Cardiac muscle cell (in vitro differentiated cells and primary cell): Measurements from ENCODE around the gene C17orf67. TPM values are rescaled to one million over a fixed set of nuclear protein-coding genes. Genes with fewer than 3 reads are reported as not detected.

Experiments used
- DNase-seq, 2 donors: peaks; one replicate each; pipeline versions ENCODE4 v3.0.0 to v3.0.0-alpha.2; 2010 to 2017; ENCODE audit warnings: low read depth in 1 of 2, low spot score in 1 of 2
- H3K27ac ChIP-seq: fragments of 200-600 bp; sonication (generic); 2 replicates; pipeline ENCODE4 v1.5.1; 2016
- H3K27me3 ChIP-seq: fragments of 200-600 bp; sonication (generic); 2 replicates; pipeline ENCODE4 v1.6.0; 2016; ENCODE audit warnings: control low read depth
- H3K36me3 ChIP-seq: fragments of 200-600 bp; sonication (generic); 2 replicates; pipeline ENCODE4 v1.5.1; 2016; ENCODE audit warnings: control low read depth
- H3K4me1 ChIP-seq: fragments of 200-600 bp; sonication (generic); 2 replicates; pipeline ENCODE4 v1.8.1; 2017; ENCODE audit warnings: low read depth, mild to moderate bottlenecking, mixed run types
- H3K4me3 ChIP-seq: fragments of 200-600 bp; sonication (generic); 2 replicates; pipeline ENCODE4 v1.5.1; 2016; ENCODE audit warnings: mild to moderate bottlenecking
- H3K9me3 ChIP-seq: fragments of 200-600 bp; sonication (generic); 2 replicates; pipeline ENCODE4 v1.5.1; 2017; ENCODE audit warnings: low read depth, mild to moderate bottlenecking, control low read depth
- polyA plus RNA-seq: library from polyadenylated mRNA; unstranded; fragments of >200 nt; fragmentation: Nextera tagmentation; extraction: Ambion mirVana; gene quantifications from 2 replicates; pipeline ENCODE4 v1.2.1, GENCODE V29; 2016
- total RNA-seq: library from RNA; depleted of rRNA; stranded (reverse); fragments of >200 nt; gene quantifications from 2 replicates; pipeline ENCODE4 v1.2.3, GENCODE V29; 2016
- TF ChIP-seq, protein P1 (sequence below): IDR thresholded peaks from 2 replicates; pipeline ENCODE4 v1.5.1; 2012; ENCODE audit warnings: low read depth, mild to moderate bottlenecking, low read length

C17orf67 gene
- total and polyA plus RNA-seq, 2 experiments from 2014 or later, result 0.74 to 2.6 TPM

DNA sequence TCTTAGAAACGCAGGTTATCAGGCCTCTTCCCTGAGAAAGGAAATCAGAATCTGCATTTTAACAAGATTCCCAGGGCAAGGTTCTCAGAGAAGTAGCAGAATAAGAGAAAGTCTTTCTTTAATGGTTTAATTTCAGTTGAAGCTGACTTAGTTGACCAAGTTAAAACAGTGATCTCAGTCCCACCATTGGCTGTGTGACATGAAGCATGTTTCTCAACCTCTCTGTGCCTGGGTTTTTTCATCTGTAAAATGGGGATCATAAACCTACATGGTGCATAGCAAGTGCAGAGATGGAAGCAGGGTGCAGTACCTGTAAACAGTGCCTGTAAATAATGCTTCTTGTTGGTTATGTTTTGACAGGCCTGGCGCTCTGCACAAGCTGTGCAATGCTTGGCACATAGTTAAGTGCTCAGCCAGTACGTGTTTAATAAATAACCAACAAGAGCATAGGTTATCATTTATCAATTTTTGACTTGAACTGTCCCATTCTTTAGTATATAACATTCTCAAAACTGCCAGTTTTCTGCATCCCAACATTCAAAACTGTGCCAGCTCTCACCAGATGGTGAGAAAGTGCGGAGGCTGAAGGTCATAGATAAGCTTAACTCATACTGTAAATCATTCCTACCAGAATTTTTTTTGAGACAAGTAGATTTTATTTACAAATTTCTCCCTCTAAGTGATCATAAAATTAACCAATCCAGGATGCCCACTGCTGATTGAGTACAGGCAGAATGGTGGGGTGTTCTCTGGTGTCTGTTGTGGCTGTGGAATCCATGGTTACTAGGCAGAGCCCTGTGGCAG is 6.9 kb downstream of the C17orf67 start:
- no peaks in the 10 kb centered on the region for H3K9me3 ChIP-seq
- DNase-seq, result no peak
- no peak overlapping the region for H3K4me3 ChIP-seq
- H3K27me3 ChIP-seq, result no peaks in the 10 kb centered on the region
- H3K36me3 ChIP-seq, result no peaks in the 10 kb centered on the region
- no peaks in the 10 kb centered on the region for H3K4me1 ChIP-seq
- TF ChIP-seq, protein P1, sequence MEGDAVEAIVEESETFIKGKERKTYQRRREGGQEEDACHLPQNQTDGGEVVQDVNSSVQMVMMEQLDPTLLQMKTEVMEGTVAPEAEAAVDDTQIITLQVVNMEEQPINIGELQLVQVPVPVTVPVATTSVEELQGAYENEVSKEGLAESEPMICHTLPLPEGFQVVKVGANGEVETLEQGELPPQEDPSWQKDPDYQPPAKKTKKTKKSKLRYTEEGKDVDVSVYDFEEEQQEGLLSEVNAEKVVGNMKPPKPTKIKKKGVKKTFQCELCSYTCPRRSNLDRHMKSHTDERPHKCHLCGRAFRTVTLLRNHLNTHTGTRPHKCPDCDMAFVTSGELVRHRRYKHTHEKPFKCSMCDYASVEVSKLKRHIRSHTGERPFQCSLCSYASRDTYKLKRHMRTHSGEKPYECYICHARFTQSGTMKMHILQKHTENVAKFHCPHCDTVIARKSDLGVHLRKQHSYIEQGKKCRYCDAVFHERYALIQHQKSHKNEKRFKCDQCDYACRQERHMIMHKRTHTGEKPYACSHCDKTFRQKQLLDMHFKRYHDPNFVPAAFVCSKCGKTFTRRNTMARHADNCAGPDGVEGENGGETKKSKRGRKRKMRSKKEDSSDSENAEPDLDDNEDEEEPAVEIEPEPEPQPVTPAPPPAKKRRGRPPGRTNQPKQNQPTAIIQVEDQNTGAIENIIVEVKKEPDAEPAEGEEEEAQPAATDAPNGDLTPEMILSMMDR, result no peak
- H3K27ac ChIP-seq, result no peak overlapping the region

DNA sequence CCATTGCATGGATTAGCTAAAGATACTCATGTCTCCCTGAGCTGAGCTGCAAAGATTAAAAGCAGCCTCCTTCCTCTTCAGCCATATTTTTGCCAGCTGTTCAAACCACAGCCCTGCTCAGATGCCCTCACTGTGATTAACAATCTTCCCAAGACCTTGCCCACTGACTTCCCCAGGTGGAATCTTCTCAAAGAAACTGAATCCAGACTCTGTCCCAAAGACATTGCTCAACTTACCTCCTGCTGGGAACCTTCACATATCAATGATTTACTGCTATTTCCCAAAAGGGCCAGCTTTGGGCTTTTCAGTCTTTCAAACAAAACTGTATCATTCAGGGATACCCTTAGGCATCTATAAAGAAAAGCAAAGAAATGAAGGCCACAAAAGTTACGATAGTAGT is 9.2 kb downstream of the C17orf67 start:
- TF ChIP-seq, protein P1, result no peak
- Histone ChIP-seq H3K27ac (no peak overlapping the region), H3K4me1 (no peaks in the 10 kb centered on the region), H3K9me3 (no peaks in the 10 kb centered on the region), H3K36me3 (no peaks in the 10 kb centered on the region), H3K27me3 (no peaks in the 10 kb centered on the region), H3K4me3 (no peak overlapping the region)
- DNase-seq, result no peak

DNA sequence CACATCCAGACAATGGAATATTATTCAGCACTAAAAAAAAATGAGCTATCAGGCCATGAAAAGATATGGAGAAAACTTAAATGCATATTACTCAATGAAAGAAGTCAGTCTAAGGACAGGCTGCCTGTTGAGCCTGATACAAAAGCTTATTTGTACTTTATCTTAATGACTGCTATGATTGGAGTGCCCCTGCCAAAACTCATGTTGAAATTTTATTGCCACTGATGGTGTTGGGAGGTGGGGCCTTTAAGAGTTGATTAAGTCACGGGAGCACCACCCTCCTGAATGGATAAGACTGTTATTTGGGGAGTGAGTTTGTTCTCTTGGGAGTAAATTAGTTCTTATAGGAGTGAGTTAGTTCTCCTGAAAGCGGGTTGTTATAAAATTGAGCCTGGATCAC is 9.9 kb downstream of the C17orf67 start:
- TF ChIP-seq, protein P1, result no peak
- peak in 1 of 2 donors; percentile 26 for DNase-seq
- H3K27me3 ChIP-seq, result no peaks in the 10 kb centered on the region
- H3K9me3 ChIP-seq, result no peaks in the 10 kb centered on the region
- no peaks in the 10 kb centered on the region for H3K4me1 ChIP-seq
- H3K36me3 ChIP-seq, result no peaks in the 10 kb centered on the region
- no peak overlapping the region for H3K27ac ChIP-seq
- H3K4me3 ChIP-seq, result no peak overlapping the region

DNA sequence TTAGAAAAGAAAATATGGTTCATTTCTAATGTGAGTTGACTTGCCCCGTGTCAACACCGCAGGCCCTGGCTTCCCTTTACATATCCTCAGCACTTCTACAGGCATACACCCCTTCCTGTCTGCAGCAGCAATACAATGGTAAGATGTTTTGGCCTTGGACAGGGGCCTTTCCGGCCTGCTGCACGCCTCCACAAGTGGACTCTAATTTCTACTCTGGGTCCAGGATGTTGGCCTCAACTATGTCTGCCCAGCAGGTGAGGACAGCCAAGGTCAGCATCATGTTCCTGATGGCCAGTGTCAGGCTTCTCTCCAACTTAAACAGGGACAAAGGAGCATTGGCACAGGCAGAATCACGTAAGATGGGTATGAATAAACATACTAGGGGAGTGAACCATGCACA is 11.0 kb downstream of the C17orf67 start:
- H3K9me3 ChIP-seq, result no peaks in the 10 kb centered on the region
- no peaks in the 10 kb centered on the region for H3K4me1 ChIP-seq
- peak in 1 of 2 donors; percentile 16 for DNase-seq
- H3K27ac ChIP-seq, result no peak overlapping the region
- no peaks in the 10 kb centered on the region for H3K27me3 ChIP-seq
- TF ChIP-seq, protein P1, result no peak
- H3K36me3 ChIP-seq, result no peaks in the 10 kb centered on the region
- H3K4me3 ChIP-seq, result no peak overlapping the region

DNA sequence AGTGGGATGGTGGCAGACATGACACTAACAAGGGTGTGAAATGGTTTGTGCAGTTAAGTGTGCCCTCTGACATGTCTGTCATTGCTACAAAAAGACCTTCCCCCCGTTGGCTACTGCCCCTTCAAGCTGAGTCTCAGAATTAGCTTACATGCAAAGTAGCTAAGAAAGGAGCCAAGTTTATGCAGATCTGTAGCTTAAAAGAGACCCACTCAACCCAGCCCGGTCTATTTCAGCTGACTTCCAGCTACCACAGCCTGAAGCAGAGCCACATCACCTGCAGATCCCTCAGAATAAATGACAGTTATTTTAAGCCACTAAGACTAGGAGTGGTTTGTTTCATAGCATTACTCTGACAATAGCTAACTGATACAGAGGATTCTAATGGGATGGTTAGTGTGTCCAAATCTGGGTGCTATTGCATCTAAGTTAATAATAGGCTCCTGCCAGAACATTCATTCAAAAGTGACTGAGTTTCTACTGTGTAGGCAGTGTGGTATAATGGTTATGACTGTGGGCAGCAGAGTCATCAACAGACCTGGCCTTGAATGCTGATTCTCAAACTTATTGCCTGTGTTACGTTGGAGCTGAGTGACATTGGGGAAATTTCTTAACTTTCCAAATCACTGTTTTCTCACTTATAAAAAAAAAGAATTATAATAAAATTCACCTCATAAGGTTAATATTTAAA is 11.7 kb downstream of the C17orf67 start:
- TF ChIP-seq, protein P1, result no peak
- Histone ChIP-seq H3K36me3 (no peaks in the 10 kb centered on the region), H3K4me3 (no peak overlapping the region), H3K27me3 (no peaks in the 10 kb centered on the region), H3K4me1 (no peaks in the 10 kb centered on the region), H3K9me3 (no peaks in the 10 kb centered on the region), H3K27ac (no peak overlapping the region)
- no peak for DNase-seq
